ENCODE results near the gene OR51F1. TPM values are rescaled to one million over a fixed set of nuclear protein-coding genes. Genes with fewer than 3 reads are reported as not detected.
"Not testable (repeated sequence)": the region's sequence is repeated elsewhere in the genome, so short reads cannot be mapped to it uniquely, and the experiment has no call there.

OR51F1 gene
- not detected for total RNA-seq
- long read RNA-seq: 0 reads

DNA sequence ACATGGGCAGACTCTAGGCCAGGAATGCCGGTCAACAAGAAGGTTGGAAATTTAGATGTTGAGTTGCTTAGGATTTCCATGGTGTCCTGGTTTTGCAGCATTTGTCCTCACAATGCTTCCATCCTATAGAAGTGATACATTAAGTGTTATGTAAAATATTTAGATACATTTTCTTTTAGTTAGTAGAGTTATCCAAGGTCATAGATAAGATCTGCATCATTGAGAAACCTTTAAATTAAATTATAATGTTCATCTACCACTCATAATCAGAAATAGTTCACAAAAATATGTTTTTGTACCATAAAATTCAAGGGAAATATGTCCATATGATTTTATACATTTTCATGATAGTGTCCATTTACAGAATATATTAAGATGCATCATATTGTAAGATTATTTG, at the start of gene OR51F1:
Gene OR51F1 (minus strand): TSS at position 101 of the 400 bp plus-strand sequence. CDS start 0 bp downstream, at position 101.
- no peak for ATAC-seq
- no peak for DNase-seq
- intact Hi-C loops (cut with DNase I, micrococcal nuclease): no loop called here

- ATAC-seq (no peak), DNase-seq (no peak)
- intact Hi-C loops (cut with DNase I, micrococcal nuclease): no loop called here
These were observed 39.5 kb upstream of the OR51F1 start for GRCh38 chr11:4809246-4809645.

DNA sequence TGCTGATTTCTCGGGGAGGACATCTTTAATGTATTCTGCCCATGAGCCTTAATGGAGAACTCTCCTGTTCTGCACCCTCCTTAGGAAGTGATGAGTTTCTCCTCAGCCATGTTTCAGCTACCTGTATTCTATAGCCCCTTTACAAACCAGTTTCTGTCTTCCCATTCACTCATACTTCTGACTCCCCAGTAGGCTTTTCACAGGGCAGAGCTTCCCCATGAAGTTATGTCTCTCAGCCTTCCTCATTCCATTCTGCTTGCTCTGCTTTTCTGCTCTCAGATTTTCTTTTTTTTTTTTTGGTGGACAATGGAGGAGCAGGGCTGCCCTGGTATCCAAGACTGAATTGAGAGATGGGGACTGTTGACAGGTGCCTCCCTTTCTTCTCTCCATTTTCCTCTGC, 38.7 kb upstream of the OR51F1 start:
- DNase-seq (no peak), ATAC-seq (no peak)
- intact Hi-C loops (cut with DNase I, micrococcal nuclease): no loop called here

GRCh38 chr11:4804280-4804679, 34.5 kb upstream of the OR51F1 start, which contains the start of gene OR52R1:
Gene OR52R1 (minus strand): TSS chr11:4804380. CDS start chr11:4804380, 0 bp downstream.
- intact Hi-C loops (cut with DNase I, micrococcal nuclease): no loop called here
- no peak for ATAC-seq

GRCh38 chr11:4801316-4801715, 31.6 kb upstream of the OR51F1 start:
- intact Hi-C loops (cut with DNase I, micrococcal nuclease); ATAC-seq; DNase-seq: not testable (repeated sequence)

More at GRCh38 chr11:4804280-4804679, 34.5 kb upstream of the OR51F1 start, which contains the start of gene OR52R1:
- no peak for DNase-seq

- DNase-seq: no peak
- no peak for ATAC-seq
- intact Hi-C loops (cut with DNase I, micrococcal nuclease): no loop called here
These were observed 28.9 kb upstream of the OR51F1 start for GRCh38 chr11:4798427-4799183.

- DNase-seq (peak in 1 of 2 donors; percentile 7), ATAC-seq (peak; percentile 80)
- intact Hi-C loops (cut with DNase I, micrococcal nuclease): no loop called here
These were observed 27.5 kb upstream of the OR51F1 start for GRCh38 chr11:4797206-4797605.

GRCh38 chr11:4782454-4782853, 12.7 kb upstream of the OR51F1 start:
- no peak for DNase-seq
- intact Hi-C loops (cut with DNase I, micrococcal nuclease): no loop called here
- no peak for ATAC-seq

DNA sequence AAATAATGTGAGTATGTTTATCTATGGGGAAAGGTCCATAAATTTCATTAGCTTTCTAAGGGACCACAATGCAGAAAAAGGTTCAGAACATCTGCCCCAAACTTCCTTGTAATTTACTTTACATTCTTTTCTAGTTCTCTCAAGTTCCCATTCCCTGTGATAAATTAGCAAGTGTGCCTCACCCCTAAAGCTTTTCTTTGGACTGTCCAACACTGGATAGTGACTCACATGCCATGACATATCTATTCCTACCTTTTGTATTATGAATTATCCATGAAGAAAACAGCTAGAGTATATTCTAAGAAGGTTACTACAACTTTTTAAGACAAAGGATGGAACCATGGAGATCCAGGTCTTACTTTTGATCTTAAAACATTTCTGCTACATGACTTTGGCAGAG, 1.6 kb downstream of the OR51F1 start:
- DNase-seq: no peak
- ATAC-seq: no peak
- intact Hi-C loops (cut with DNase I, micrococcal nuclease): no loop called here

GRCh38 chr11:4766420-4767043, 3.2 kb downstream of the OR51F1 start:
- intact Hi-C loops (cut with DNase I, micrococcal nuclease): no loop called here
- no peak for DNase-seq
- no peak for ATAC-seq

- DNase-seq (no peak), ATAC-seq (no peak)
- intact Hi-C loops (cut with DNase I, micrococcal nuclease): no loop called here
These were observed 6.6 kb downstream of the OR51F1 start for GRCh38 chr11:4763096-4763495.

- intact Hi-C loops (cut with DNase I, micrococcal nuclease): no loop called here
- ATAC-seq (no peak), DNase-seq (no peak)
These were observed 18.5 kb downstream of the OR51F1 start for GRCh38 chr11:4751201-4751600.

DNA sequence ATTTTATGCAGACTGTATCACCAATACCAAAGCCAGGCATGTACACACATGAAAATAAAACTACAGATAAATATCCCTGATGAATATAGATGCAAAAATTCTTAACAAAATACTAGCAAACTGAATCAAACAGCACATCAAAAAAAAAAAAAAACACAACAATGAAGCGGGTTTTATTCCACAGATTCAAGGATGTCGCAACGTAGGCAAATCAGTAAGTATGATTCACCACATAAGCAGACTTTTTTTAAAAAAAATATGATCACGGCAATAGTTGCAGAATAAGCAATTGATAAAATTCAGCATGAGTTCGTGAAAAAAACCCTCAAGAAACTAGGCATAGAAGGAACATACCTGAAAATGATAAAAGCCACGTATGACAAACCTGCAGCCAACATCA, 21.3 kb downstream of the OR51F1 start:
- ATAC-seq: no peak
- intact Hi-C loops (cut with DNase I, micrococcal nuclease): no loop called here
- DNase-seq: no peak

- intact Hi-C loops (cut with DNase I, micrococcal nuclease): no loop called here
- ATAC-seq (no peak), DNase-seq (no peak)
These were observed 29.0 kb downstream of the OR51F1 start for GRCh38 chr11:4740735-4741134.

DNA sequence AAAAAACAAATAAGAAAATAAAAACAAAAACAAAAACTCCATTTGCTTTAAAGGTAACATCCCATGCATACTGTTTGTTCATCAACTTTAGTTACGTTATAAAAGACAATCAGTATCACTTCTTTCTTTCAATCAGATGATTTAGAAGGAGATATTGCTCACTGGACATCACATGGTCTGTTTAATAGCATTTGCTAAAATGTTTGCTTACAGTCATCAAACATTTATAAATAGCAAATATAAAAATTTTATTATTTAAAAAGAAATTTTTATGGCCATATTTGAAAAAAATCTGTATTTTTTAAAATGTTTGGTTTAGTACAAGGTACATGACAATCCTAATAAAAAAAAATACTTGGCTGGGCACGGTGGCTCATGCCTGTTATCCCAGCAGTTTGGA, 42.6 kb downstream of the OR51F1 start:
- intact Hi-C loops (cut with DNase I, micrococcal nuclease): no loop called here
- DNase-seq: no peak
- no peak for ATAC-seq

GRCh38 chr11:4722616-4723534, 46.9 kb downstream of the OR51F1 start:
- DNase-seq; intact Hi-C loops (cut with DNase I, micrococcal nuclease); ATAC-seq: not testable (repeated sequence)
